ENCODE results near the gene URM1.
"Not testable (repeated sequence)": the region's sequence is repeated elsewhere in the genome, so short reads cannot be mapped to it uniquely, and the experiment has no call there.

The URM1 gene

DNA sequence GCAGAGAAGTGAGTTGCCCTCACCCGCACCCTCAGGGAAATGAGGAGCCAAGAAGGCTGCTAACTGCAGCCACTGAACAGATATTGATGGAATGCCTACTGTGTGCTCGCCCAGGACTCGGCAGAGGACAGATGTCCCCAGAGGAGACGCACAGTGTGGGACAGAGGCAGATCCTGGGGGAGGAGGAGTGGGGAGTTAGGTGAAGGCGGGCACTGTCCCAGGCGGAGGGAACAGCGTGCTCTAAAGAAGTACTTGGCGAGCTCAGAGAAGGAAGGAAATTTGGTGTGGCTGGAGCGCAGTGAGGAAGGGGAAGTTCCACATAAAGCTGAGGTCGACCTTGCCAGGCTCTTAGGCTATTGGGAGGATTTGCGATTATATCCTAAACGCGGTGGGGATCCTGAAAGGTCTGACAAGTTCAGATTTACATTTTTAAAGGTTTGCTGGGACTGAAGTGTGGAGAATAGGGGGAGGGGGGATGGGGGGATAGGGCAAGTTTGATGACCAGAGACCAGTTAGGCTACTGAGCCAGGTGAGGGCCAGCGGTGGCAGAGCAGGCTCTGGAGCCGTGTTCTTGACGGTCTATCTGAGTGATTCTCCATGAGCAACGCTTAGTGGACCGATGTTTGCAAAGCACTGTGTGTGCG, 25.9 kb downstream of the URM1 start:
- H3K36me3 Mint-ChIP-seq (ENCODE audit: low read depth) = peaks cover 4% of the 10 kb centered on the region
- DNase-seq (ENCODE audit: low spot score) = no peak
- peaks cover 14% of the 10 kb centered on the region for H3K27me3 Mint-ChIP-seq (ENCODE audit: low read depth)
- H3K4me1 Mint-ChIP-seq (ENCODE audit: low read depth) = peaks cover 3% of the 10 kb centered on the region
- H3K27ac Mint-ChIP-seq = no peak overlapping the region
- no peak overlapping the region for H3K4me3 Mint-ChIP-seq
- H3K9me3 Mint-ChIP-seq = no peaks in the 10 kb centered on the region

DNA sequence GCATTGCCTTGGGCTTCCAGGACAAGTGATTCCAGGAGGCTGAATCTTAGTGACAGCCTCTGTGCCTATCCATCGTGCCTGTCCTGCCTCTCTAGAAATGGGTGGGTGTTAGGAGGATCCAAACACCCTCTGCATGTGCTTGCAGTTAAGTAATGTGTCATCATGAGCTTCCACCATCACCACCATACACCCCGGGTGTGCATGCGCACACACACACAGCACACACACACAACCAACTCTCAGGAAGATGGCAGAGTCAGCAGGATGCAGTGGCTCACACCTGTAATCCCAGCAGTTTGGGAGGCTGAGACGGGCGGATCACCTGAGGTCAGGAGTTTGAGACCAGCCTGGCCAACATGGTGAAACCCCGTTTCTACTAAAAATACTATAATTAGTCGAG, 26.7 kb downstream of the URM1 start:
- no peak for DNase-seq (ENCODE audit: low spot score)
- Mint-ChIP-seq H3K4me1 (ENCODE audit: low read depth) (peaks cover 3% of the 10 kb centered on the region), H3K27ac (no peak overlapping the region), H3K36me3 (ENCODE audit: low read depth) (peaks cover 4% of the 10 kb centered on the region), H3K4me3 (no peak overlapping the region), H3K9me3 (no peaks in the 10 kb centered on the region), H3K27me3 (ENCODE audit: low read depth) (peaks cover 14% of the 10 kb centered on the region)

DNA sequence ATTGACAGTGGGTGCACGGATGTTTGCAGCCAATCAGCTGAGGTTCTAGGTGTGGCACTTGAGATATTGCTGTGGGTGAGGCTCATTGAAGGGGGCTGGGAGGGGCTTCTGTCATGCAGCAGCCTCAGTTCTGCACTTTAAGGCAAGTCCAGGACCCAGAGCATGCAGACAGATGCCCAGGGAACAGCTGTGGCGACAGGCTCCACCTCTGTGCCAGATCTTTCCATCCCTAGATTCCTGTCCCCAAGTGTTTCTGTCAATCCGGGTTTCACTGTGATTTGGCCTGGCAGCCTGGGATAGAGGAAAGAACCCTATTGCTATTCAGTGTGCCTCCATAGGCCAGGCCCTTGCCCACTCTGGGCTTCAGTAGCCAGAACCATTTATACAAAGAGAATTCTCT, 28.7 kb downstream of the URM1 start:
- Mint-ChIP-seq H3K27me3 (ENCODE audit: low read depth) (peaks cover 14% of the 10 kb centered on the region), H3K27ac (no peak overlapping the region), H3K36me3 (ENCODE audit: low read depth) (no peaks in the 10 kb centered on the region), H3K9me3 (no peaks in the 10 kb centered on the region), H3K4me1 (ENCODE audit: low read depth) (peaks cover 3% of the 10 kb centered on the region), H3K4me3 (no peak overlapping the region)
- no peak for DNase-seq (ENCODE audit: low spot score)

DNA sequence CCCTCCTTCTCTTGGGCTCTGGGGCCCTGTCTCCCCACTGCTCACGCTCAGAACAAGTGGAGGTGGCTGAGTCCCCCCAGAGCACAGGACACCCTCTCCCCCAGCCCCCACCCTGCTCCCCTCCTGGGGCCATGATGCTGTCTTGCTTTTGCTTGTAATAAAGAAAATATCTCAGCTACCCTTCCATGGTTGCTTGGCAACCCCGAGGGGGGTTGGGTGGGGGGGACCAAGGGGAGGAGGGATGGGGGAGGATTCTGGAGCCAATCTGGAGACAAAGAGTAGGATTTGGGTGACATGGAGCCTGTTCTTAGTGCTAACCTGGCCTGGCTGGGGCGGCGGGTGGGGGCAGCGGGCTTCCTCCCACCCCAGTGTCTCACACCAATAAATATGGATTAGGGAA, 33.4 kb downstream of the URM1 start:
- H3K4me3 Mint-ChIP-seq = no peak overlapping the region
- peaks cover 14% of the 10 kb centered on the region for H3K27me3 Mint-ChIP-seq (ENCODE audit: low read depth)

DNA sequence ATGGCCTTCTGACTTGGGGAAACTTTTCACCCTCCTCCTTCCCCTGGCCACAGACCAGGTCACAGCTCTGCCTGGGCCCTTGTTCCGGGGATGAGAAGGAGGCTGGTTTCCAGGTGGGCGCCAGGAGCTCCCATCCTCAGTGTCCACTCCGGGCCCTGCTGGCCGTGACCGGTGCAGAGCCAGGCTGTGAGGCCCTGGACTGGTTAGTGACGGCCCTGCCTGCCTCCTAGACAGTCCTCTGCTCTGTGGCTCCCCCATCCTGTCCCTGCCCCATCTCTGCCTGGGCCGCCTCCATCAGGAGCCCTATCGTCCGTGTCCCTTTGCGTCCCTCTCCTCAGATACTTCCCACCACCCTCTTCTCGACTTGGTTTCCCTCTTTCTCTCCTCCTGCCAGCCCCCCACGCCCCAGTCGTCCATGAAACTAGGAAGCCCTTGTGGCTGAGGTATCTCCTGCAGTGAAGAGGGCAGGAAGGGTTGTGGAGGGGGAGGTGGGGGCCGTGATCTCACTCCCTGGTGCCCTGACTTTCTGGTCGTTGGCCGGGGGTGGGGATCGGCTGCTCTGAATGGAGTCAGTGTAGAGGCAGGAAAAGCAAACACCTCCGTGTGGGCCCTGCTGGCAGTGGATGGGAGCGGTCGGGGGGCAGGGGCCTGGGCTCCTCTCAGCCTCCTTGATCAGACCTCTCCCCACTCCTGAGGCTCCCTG, 34.1 kb downstream of the URM1 start:
- no peak for DNase-seq (ENCODE audit: low spot score)
- H3K27me3 Mint-ChIP-seq (ENCODE audit: low read depth) = peaks cover 19% of the 10 kb centered on the region
- H3K36me3 Mint-ChIP-seq (ENCODE audit: low read depth) = no peaks in the 10 kb centered on the region
- no peak overlapping the region for H3K27ac Mint-ChIP-seq
- no peaks in the 10 kb centered on the region for H3K4me1 Mint-ChIP-seq (ENCODE audit: low read depth)
- no peaks in the 10 kb centered on the region for H3K9me3 Mint-ChIP-seq
- no peak overlapping the region for H3K4me3 Mint-ChIP-seq

More for the DNA sequence above, 33.4 kb downstream of the URM1 start:
- Mint-ChIP-seq H3K27ac (no peak overlapping the region), H3K9me3 (no peaks in the 10 kb centered on the region), H3K4me1 (ENCODE audit: low read depth) (no peaks in the 10 kb centered on the region), H3K36me3 (ENCODE audit: low read depth) (no peaks in the 10 kb centered on the region)
- DNase-seq (ENCODE audit: low spot score) = no peak

DNA sequence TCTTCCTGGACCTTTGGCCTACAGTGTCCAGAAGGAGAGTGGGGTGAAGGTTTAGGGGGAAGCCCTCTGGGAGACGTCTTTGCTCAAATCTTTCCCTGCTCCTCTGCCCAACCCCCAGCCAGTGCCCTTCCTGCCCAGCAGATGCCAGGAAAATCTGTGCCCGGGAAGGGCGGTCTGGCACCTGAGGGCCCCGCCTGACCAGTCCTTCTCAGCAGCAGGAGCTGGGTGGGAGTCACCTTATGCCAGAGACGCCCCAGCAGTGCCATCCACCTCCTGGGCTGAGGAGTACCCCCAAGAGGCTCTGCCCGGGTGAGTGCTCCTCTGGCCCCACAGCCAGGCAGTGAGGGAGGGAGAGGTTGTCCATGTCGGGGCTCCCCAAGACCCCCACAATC, 34.6 kb downstream of the URM1 start:
- Mint-ChIP-seq H3K36me3 (ENCODE audit: low read depth) (no peaks in the 10 kb centered on the region), H3K4me3 (no peak overlapping the region), H3K9me3 (no peaks in the 10 kb centered on the region), H3K27me3 (ENCODE audit: low read depth) (peaks cover 20% of the 10 kb centered on the region), H3K27ac (no peak overlapping the region), H3K4me1 (ENCODE audit: low read depth) (no peaks in the 10 kb centered on the region)
- no peak for DNase-seq (ENCODE audit: low spot score)

DNA sequence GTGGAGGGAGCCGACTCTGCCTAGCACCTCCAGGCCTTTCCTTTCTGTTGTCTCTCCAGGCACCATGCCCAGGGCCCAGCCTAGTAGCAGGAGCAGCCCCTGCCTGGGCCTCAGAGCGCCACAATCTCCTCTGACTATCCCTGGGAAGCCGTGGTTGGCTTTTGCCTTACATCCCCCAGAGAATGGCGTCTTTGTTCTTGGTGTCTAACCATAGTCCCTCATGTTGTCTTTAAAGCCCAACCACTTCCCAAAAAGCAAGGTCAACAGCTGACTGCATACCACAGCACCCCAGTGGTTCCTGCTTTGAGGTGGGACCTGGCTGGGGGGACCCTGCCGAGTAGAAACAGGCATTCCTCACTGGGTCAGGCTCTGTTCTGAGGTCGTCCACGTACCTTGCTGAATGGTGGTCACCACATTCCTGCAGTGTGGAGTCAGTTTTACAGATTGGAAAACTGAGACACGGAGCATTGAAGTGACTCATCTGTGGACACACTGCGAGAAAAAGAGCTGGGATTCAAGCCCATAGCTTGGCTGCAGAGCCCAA, 35.7 kb downstream of the URM1 start:
- H3K27me3 Mint-ChIP-seq (ENCODE audit: low read depth) = peaks cover 26% of the 10 kb centered on the region
- no peak overlapping the region for H3K27ac Mint-ChIP-seq
- no peak overlapping the region for H3K4me3 Mint-ChIP-seq
- H3K9me3 Mint-ChIP-seq = no peaks in the 10 kb centered on the region
- H3K36me3 Mint-ChIP-seq (ENCODE audit: low read depth) = no peaks in the 10 kb centered on the region
- DNase-seq (ENCODE audit: low spot score) = no peak
- H3K4me1 Mint-ChIP-seq (ENCODE audit: low read depth) = no peaks in the 10 kb centered on the region

DNA sequence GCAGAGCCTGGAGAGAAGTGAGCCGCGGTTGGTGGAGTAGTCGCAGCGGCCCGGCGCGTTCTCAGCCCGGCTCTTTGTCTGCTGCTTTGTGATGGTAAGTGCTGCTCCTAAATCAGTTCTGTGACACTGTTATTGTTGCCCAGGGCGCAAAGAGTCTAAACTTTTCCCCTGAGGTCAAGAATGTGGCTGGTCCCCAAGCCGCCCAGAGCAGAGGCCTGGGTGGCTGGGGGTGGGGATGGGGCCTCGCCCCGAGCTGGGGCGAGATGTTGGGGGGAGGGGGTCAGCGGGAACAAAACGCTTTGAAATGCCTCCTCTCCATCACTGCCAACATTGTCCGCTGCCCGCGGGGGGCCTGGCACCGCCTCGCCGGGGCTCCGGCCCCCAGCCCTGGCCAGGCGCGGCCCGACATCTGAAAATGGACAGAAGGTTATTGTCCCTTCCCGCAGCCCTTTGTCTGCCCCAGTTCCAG, 37.8 kb downstream of the URM1 start:
- Mint-ChIP-seq H3K4me1 (ENCODE audit: low read depth) (no peaks in the 10 kb centered on the region), H3K27me3 (ENCODE audit: low read depth) (peaks cover 29% of the 10 kb centered on the region), H3K9me3 (no peaks in the 10 kb centered on the region), H3K27ac (no peak overlapping the region), H3K36me3 (ENCODE audit: low read depth) (no peaks in the 10 kb centered on the region), H3K4me3 (no peak overlapping the region)
- DNase-seq (ENCODE audit: low spot score) = no peak

DNA sequence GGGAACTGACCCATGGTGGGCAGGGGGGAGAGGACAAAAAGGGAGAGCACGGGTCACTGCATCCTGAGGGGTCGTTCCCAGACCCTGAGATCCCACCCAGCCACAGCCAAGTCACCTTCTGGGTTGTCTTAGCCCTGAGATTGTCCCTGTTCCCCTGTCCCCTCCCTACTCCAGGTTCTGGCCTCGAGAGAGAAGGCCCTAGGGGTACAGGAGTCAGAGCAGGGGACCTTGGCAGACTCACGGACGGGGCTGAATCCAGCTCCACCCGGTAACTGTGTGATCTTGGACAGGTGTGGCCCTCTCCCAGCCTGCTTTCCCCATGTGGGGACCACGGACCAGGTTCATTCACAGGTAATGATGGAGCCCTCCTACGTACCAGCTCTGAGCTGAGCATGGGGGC, 38.3 kb downstream of the URM1 start:
- no peak overlapping the region for H3K27ac Mint-ChIP-seq
- H3K27me3 Mint-ChIP-seq (ENCODE audit: low read depth) = peaks cover 29% of the 10 kb centered on the region
- H3K9me3 Mint-ChIP-seq = no peaks in the 10 kb centered on the region
- H3K4me3 Mint-ChIP-seq = no peak overlapping the region
- H3K4me1 Mint-ChIP-seq (ENCODE audit: low read depth) = no peaks in the 10 kb centered on the region
- H3K36me3 Mint-ChIP-seq (ENCODE audit: low read depth) = no peaks in the 10 kb centered on the region
- no peak for DNase-seq (ENCODE audit: low spot score)

DNA sequence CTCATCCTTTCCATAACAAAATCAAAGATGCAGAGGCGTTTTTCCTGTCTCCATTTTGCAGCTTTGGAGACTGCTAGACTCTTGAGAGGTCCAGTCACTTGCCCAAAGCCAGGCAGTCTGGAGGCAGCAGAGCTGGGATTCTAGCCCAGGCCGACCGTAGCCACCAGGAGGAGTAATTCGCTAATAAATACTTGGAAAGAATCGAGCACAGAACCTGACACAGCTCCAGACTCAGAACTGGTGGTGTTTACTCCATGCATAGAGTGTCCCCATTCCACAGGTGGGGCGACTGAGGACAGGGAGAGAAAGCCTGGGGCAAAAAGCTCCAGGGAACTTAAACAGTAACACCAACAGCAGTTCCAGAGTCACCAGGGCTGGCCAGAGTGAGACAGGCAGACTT, 38.8 kb downstream of the URM1 start:
- Mint-ChIP-seq H3K27me3 (ENCODE audit: low read depth) (peaks cover 34% of the 10 kb centered on the region), H3K27ac (no peak overlapping the region), H3K4me3 (no peak overlapping the region), H3K36me3 (ENCODE audit: low read depth) (no peaks in the 10 kb centered on the region), H3K4me1 (ENCODE audit: low read depth) (no peaks in the 10 kb centered on the region), H3K9me3 (no peaks in the 10 kb centered on the region)
- DNase-seq (ENCODE audit: low spot score) = no peak

DNA sequence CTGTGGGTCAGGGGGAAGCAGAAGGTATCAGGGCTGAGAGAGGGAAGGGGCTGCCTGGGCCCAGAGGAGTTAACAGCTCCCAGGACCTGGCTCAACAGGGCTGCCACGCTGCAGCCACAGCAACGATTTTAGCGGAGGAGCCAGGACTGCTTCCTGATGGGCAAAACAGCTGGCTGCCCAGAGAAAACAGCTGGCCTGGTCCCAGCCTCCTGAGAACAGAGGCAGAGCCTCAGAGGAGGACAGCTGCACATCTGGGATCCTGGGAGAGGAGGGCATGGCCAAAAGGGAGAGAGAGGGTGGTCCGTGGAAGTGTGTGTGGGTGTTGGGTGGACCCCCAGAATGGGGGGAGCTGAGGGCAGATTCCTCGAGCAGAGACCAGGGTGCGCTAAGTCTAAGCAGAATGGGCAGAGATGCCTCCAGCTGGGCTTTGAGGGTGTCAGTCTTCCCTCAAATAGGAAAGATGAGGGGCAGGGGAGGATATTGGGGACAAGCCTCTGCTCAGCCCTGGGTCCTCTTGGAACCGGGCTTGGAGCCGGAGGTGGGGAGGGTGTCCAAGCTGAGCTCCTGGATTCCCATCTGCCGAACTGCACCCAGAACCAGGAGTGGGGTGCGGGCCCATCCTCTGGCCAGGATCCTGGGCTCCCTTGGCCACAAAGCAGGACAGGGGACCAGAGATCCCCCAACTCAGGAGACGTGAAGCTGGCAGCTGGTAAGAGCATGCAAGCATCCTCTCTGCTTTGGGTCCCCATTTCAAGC, 40.4 kb downstream of the URM1 start:
- Mint-ChIP-seq H3K4me1 (ENCODE audit: low read depth) (peaks cover 4% of the 10 kb centered on the region), H3K27ac (no peak overlapping the region), H3K9me3 (no peaks in the 10 kb centered on the region), H3K36me3 (ENCODE audit: low read depth) (no peaks in the 10 kb centered on the region), H3K4me3 (no peak overlapping the region), H3K27me3 (ENCODE audit: low read depth) (peaks cover 48% of the 10 kb centered on the region)
- DNase-seq (ENCODE audit: low spot score) = no peak

DNA sequence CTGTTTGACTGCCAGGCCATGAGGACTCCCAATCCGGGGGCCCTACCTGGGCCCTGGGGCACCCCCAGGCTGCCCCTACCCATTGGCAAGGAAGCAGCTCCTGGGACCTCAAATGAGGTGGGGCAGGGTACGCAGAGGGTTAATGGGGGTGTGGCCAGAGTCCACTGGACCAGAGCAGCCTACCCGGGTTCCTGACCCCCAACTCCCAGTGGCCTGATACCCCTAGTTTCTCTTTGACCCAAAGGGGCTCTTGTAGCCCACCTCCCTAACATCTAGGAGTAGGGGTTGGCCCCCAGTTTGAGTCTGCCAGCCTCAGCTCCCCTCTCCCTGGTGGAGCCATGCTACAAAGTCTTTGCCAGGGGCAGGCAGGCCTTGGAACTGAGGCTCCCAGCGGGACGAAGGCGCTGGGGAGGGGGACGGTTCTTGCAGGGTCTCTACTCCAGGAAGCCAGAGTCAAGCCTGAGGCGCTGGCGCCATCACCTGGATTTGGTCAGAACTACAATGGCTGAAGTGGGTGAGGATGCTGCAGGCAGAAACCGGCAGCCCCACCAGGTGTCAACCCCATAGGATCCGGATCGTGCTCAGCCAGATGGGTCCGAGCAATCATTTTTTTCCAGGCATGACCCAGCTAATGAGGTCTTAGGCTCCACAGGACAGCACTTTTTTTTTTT, 41.1 kb downstream of the URM1 start:
- peaks cover 6% of the 10 kb centered on the region for H3K4me1 Mint-ChIP-seq (ENCODE audit: low read depth)
- peak; percentile 27 for DNase-seq (ENCODE audit: low spot score)
- H3K27me3 Mint-ChIP-seq (ENCODE audit: low read depth) = peaks cover 47% of the 10 kb centered on the region
- no peak overlapping the region for H3K27ac Mint-ChIP-seq
- H3K9me3 Mint-ChIP-seq = no peaks in the 10 kb centered on the region
- no peak overlapping the region for H3K4me3 Mint-ChIP-seq
- H3K36me3 Mint-ChIP-seq (ENCODE audit: low read depth) = no peaks in the 10 kb centered on the region

DNA sequence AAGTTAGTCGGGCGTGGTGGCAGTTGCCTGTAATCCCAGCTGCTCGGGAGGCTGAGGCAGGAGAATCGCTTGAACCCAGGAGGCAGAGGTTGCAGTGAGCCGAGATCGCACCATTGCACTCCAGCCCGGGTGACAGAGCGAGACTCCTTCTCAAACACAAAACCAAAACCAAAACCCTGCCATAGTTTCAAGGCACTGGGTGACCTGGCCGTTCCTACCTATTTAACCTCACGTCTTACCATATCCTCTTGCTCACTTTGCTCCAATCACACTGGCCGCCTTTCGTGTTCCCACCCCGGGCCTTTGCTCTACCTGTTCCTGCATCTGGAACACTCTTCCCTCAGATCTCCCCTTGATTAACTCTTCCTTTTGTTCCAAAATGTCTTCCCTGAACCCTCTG, 42.6 kb downstream of the URM1 start:
- H3K36me3 Mint-ChIP-seq (ENCODE audit: low read depth); H3K4me3 Mint-ChIP-seq; H3K4me1 Mint-ChIP-seq (ENCODE audit: low read depth); H3K27ac Mint-ChIP-seq; DNase-seq (ENCODE audit: low spot score); H3K9me3 Mint-ChIP-seq: not testable (repeated sequence)
- H3K27me3 Mint-ChIP-seq (ENCODE audit: low read depth) = peaks cover 46% of the 10 kb centered on the region

DNA sequence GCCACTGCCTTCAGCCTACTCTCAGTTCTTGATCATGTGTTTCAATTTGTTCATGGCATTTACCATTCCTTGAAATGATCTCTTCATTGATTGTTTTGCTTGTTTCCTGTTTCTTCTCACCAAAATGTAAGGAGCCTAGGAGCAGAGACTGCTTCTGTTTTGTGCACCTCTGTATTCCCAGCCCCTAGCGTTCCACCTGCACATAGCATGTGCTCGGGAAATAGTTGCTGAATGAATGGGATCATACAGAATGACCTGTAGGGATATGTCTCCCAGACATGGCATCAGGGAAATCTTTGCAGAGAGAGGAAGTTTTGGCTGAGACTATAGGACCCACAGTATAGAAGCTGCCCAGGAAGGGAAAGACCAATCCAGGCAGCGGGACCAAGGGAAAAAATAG, 43.3 kb downstream of the URM1 start:
- Mint-ChIP-seq H3K36me3 (ENCODE audit: low read depth) (no peaks in the 10 kb centered on the region), H3K27ac (no peak overlapping the region), H3K9me3 (no peaks in the 10 kb centered on the region), H3K27me3 (ENCODE audit: low read depth) (peaks cover 51% of the 10 kb centered on the region), H3K4me1 (ENCODE audit: low read depth) (peaks cover 6% of the 10 kb centered on the region), H3K4me3 (no peak overlapping the region)
- no peak for DNase-seq (ENCODE audit: low spot score)

Data from T-helper 2 cell treated with Interferon-gamma antibody and Interleukin-4, amounts not matched to agents 5 μg/mL and 100 μg/mL, for 36 hours (primary cell).